SIG-M5 (cell line): Measurements from ENCODE around the gene CDS2.

Source experiments
- DNase-seq: peaks from one replicate; lab custom pipeline; 2025; lab: John Stamatoyannopoulos, UW

CDS2 gene

GRCh38 chr20:5181958-5182357, 55.1 kb downstream of the CDS2 start:
- no peak for DNase-seq

GRCh38 chr20:5182615-5183254, 55.9 kb downstream of the CDS2 start:
- no peak for DNase-seq

GRCh38 chr20:5183731-5184474, 57.1 kb downstream of the CDS2 start:
- no peak for DNase-seq

DNA sequence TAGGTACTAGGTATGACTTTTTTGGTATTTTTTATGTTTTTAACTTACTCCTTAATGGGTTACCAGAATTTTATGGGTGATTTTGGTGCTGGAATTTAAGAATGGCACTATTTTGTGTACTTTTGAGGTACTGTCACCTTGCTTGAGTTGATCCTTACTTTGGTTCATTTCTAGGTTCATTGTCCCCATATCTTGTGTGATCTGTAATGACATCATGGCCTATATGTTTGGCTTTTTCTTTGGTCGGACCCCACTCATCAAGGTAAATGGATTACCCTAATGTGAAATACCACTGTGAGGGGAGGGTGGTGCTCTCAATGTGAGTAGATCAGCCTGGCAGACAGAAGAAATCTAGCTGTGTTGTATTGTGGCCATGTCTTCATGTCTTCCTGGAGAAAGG, 57.9 kb downstream of the CDS2 start:
- DNase-seq, result no peak

- DNase-seq, result no peak
Measured at GRCh38 chr20:5187122-5187521, 60.3 kb downstream of the CDS2 start.

DNA sequence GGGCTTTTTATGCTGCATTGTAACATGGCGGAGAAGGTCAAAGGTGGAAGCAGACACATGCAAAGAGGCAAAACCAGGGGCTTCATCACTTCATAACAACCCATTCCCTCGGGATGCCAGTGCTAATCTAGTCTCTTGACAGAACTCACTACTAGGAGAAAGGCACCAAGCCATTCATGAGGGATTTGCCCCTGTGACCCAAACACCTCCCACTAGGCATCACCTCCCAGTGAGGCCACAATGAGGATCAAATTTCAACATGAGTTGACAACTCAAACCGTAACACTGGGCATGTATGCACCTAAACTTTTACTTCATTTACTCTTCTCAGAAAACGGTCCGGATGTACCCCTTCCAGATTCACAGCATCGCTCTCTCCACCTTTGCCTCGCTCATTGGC, 61.9 kb downstream of the CDS2 start:
- no peak for DNase-seq

- DNase-seq, result no peak
Measured at GRCh38 chr20:5189917-5190316, 63.1 kb downstream of the CDS2 start.

DNA sequence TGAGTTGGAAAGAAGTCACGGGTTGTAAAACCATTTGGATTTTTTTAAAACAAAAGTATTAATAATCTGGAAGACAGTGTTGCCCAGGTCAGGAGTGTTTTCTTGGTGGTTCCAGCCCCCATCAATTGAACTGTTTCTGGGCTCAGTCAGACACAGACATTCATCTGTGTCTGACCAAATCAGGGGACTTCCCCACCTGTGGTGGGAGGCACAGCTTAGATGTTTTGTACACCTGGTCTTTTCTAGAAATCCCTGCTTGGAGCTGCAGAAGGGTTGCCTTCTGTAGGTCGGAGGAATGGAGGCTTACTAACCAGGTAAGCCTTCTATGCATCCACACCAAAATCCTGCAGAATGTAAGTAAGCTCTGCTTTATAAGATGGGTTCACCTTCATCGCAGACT, 63.6 kb downstream of the CDS2 start:
- no peak for DNase-seq

- DNase-seq, result no peak
Measured at GRCh38 chr20:5191829-5192569, 65.2 kb downstream of the CDS2 start.

GRCh38 chr20:5192570-5193431, 66.0 kb downstream of the CDS2 start:
- DNase-seq, result no peak

GRCh38 chr20:5195655-5196054, 68.8 kb downstream of the CDS2 start:
- DNase-seq, result no peak

GRCh38 chr20:5196149-5196548, 69.3 kb downstream of the CDS2 start:
- no peak for DNase-seq

DNA sequence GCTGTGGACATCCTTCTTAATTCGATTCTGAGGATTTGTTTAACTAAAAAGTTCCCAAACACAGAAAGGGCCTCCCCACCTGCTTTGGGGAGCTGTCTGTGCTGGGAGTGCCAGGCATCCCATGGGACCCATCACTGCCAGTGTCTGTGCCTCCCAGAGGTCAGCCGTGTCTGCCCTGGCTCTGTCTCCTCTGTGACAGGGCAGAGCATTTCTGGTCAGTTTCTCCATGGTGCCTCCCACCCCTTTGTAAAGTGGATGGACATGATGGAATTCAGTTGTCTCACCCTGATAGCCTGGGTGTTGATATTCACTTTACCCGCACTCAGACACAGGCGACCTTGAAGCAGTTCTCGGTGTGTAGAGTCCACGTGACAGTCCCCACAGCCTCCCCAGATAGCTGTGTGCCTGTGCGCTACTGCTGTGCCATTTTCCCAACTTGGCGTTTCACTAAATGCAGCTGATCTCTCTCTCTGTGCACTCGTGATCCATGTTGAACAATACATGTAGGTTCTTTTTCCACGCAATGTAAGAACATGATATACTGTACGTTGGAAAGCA, 70.5 kb downstream of the CDS2 start:
- DNase-seq, result no peak

DNA sequence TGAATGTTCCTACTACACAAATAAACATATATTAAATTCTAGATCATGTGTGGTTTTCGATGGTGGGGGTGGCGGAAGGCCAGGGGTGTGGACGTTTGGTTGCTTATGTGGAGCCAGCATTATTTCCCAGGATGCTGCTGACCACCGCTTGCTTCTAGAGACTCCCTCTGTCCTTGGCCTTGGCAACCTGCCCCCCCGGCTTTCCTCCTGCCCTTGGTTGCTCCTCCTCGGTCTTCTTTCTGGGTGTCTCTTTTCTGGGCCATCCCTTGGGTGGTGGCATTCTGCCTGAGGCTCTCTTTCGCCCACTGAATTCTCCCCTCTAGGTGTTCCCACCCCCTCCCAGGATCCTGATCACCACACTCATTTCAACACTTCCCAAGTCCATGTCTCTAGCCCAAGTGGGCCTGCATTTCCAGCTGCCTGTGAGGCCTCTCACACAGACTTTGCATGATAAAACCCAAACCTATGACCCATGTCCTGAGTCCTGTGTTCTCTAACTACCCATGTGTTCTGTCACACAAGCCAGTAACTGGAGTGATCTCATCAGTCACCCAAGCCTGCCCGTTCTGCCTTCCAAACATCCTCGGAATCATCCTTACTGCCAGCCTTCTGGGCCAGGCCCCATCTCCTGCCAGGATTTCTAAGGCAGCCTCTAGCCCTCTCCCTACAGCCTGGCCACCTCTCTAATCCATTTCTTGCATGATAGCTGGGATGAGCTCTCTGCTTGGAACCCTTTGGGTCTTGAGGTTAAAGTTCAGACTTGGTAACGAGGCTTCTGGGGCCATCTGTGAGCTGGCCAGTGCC, 71.2 kb downstream of the CDS2 start:
- no peak for DNase-seq

DNA sequence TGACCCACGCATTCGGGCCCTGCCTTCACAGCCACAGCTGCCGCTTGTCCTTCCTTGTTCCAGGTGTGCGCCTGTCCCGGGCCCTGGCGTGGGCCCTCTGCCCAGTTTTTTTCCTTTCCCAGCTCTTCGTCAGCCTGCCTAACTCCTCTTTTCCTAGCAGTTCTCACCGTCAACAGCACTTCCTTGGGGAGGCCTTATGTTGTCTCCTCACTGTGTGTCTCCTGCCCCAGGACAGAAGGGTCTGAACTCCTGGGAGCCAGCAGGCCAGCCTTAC, 71.8 kb downstream of the CDS2 start:
- no peak for DNase-seq

GRCh38 chr20:5203380-5203779, 76.6 kb downstream of the CDS2 start:
- DNase-seq, result no peak

- DNase-seq, result no peak
Measured at GRCh38 chr20:5205348-5206210, 78.8 kb downstream of the CDS2 start.

DNA sequence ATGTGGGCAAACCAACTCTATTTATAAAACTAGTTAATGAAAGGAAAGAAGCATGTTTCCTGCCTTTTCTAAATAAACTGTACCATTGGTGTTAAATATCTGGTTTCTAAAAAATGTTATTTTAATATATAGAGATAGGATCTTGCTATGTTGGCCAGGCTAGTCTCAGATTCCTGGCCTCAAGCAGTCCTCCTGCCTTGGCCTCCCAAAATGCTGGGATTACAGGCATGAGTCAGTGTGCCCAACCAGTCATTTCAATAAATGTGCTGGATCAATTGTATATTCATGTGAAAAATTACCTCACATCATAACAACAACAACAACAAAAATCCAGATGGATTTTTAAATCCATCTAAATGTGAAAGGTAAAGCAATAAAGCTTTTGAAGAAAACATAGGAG, 80.3 kb downstream of the CDS2 start:
- DNase-seq, result no peak

GRCh38 chr20:5211803-5212714, 85.3 kb downstream of the CDS2 start:
- no peak for DNase-seq
